HG02623 (cell line): ENCODE measurements around the gene GPR146.
"Not testable (repeated sequence)": the region's sequence is repeated elsewhere in the genome, so short reads cannot be mapped to it uniquely, and the experiment has no call there.

Experiments
- ATAC-seq: cut with Tn5 transposase; IDR thresholded peaks from one replicate; pipeline ENCODE4 v1.9.1; 2021; ENCODE audit warnings: moderate library complexity; ENCODE audit not compliant: unreplicated experiment

The GPR146 gene

GRCh38 chr7:1074018-1074417, 29.7 kb downstream of the GPR146 start:
- not testable (repeated sequence) for ATAC-seq

- no peak for ATAC-seq
Observed at GRCh38 chr7:1074593-1075431, 30.5 kb downstream of the GPR146 start.

- ATAC-seq = no peak
Observed at GRCh38 chr7:1076184-1077072, 32.1 kb downstream of the GPR146 start.

- ATAC-seq = no peak
Observed at GRCh38 chr7:1078519-1078918, 34.2 kb downstream of the GPR146 start.

GRCh38 chr7:1078985-1079384, 34.6 kb downstream of the GPR146 start:
- ATAC-seq = no peak

GRCh38 chr7:1079546-1079945, 35.2 kb downstream of the GPR146 start:
- ATAC-seq = no peak

GRCh38 chr7:1080252-1080920, 36.0 kb downstream of the GPR146 start:
- ATAC-seq = no peak

GRCh38 chr7:1080921-1081255, 36.5 kb downstream of the GPR146 start:
- no peak for ATAC-seq

- ATAC-seq = no peak
Observed at GRCh38 chr7:1081336-1081735, 37.0 kb downstream of the GPR146 start.

GRCh38 chr7:1081931-1082401, 37.6 kb downstream of the GPR146 start:
- ATAC-seq = no peak

- no peak for ATAC-seq
Observed at GRCh38 chr7:1083729-1084657, 39.6 kb downstream of the GPR146 start.

- no peak for ATAC-seq
Observed at GRCh38 chr7:1085266-1085665, 40.9 kb downstream of the GPR146 start.

GRCh38 chr7:1085910-1086421, 41.6 kb downstream of the GPR146 start:
- ATAC-seq = no peak

- peak; percentile 54 for ATAC-seq
Observed at GRCh38 chr7:1086588-1087464, 42.5 kb downstream of the GPR146 start.

- no peak for ATAC-seq
Observed at GRCh38 chr7:1087465-1087814, 43.1 kb downstream of the GPR146 start.

- ATAC-seq = no peak
Observed at GRCh38 chr7:1087952-1088920, 43.9 kb downstream of the GPR146 start, which contains the start of gene GPER1. TSS of gene GPER1 (plus strand) at chr7:1088113. CDS start at chr7:1091729, 3,616 bp downstream.

- no peak for ATAC-seq
Observed at GRCh38 chr7:1090236-1090635, 45.9 kb downstream of the GPR146 start.
